NCI-H1930 (cell line): Measurements from ENCODE around the gene ADAM12.

Source experiments
- DNase-seq, 2 experiments: peaks; one replicate each; lab custom pipeline; 2025; lab: John Stamatoyannopoulos, UW

ADAM12 gene

GRCh38 chr10:126212738-126213137 is 175.5 kb downstream of the ADAM12 start:
- no peak for DNase-seq

- DNase-seq, result no peak
Observed at GRCh38 chr10:126210051-126210651, 178.1 kb downstream of the ADAM12 start.

GRCh38 chr10:126209451-126209850 is 178.8 kb downstream of the ADAM12 start:
- no peak for DNase-seq

GRCh38 chr10:126208726-126209302 is 179.5 kb downstream of the ADAM12 start:
- no peak for DNase-seq

GRCh38 chr10:126207851-126208250 is 180.4 kb downstream of the ADAM12 start:
- no peak for DNase-seq

GRCh38 chr10:126207313-126207771 is 180.9 kb downstream of the ADAM12 start:
- DNase-seq, result no peak

- DNase-seq, result no peak
Observed at GRCh38 chr10:126205486-126206205, 182.6 kb downstream of the ADAM12 start.

- DNase-seq, result no peak
Observed at GRCh38 chr10:126204320-126204719, 184.0 kb downstream of the ADAM12 start.

- no peak for DNase-seq
Observed at GRCh38 chr10:126203746-126204145, 184.5 kb downstream of the ADAM12 start.

GRCh38 chr10:126201603-126202002 is 186.7 kb downstream of the ADAM12 start:
- DNase-seq, result no peak

GRCh38 chr10:126199221-126199998 is 188.9 kb downstream of the ADAM12 start:
- no peak for DNase-seq

- no peak for DNase-seq
Observed at GRCh38 chr10:126198681-126199080, 189.6 kb downstream of the ADAM12 start.

- no peak for DNase-seq
Observed at GRCh38 chr10:126197036-126197543, 191.2 kb downstream of the ADAM12 start.

- no peak for DNase-seq
Observed at GRCh38 chr10:126196281-126196680, 192.0 kb downstream of the ADAM12 start.

- no peak for DNase-seq
Observed at GRCh38 chr10:126191192-126191591, 197.1 kb downstream of the ADAM12 start.

- DNase-seq, result no peak
Observed at GRCh38 chr10:126188679-126189200, 199.5 kb downstream of the ADAM12 start.

- DNase-seq, result no peak
Observed at GRCh38 chr10:126187399-126187798, 200.9 kb downstream of the ADAM12 start.

GRCh38 chr10:126186766-126187165 is 201.5 kb downstream of the ADAM12 start:
- no peak for DNase-seq

GRCh38 chr10:126185676-126186447 is 202.4 kb downstream of the ADAM12 start:
- DNase-seq, result no peak

GRCh38 chr10:126181626-126182025 is 206.7 kb downstream of the ADAM12 start:
- no peak for DNase-seq

- no peak for DNase-seq
Observed at GRCh38 chr10:126179637-126180036, 208.6 kb downstream of the ADAM12 start.
